ENCODE results near the gene GGA2.

- no peak for TF ChIP-seq EZH2 (IDR thresholded peaks at IDR 0.05; ENCODE audit: borderline replicate concordance, low read depth, low read length, poor library complexity, severe bottlenecking)
- TF ChIP-seq CTCF (conservative IDR thresholded peaks at IDR 0.05; ENCODE audit: low read depth, low read length): no peak
These were observed 56.8 kb downstream of the GGA2 start for GRCh38 chr16:23453338-23454052.

Measured in A673 (cell line).